ENCODE data around the gene WDR72.

Gene WDR72

GRCh38 chr15:53534105-53534839, 225.2 kb downstream of the WDR72 start:
- H3K27me3 ChIP-seq (ENCODE audit: control insufficient read depth, insufficient read depth, low read length) = no peaks in the 10 kb centered on the region
- no peak overlapping the region for H3K9ac ChIP-seq (ENCODE audit: low read depth, low read length)
- no peaks in the 10 kb centered on the region for H3K36me3 ChIP-seq (ENCODE audit: control insufficient read depth, insufficient read depth, low read length)
- no peaks in the 10 kb centered on the region for H3K4me1 ChIP-seq (ENCODE audit: control insufficient read depth, insufficient read depth, low read length)
- no peak overlapping the region for H3K4me3 ChIP-seq (ENCODE audit: low read depth, low read length)
- H3K9me3 ChIP-seq (ENCODE audit: control insufficient read depth, insufficient read depth, low read length) = no peaks in the 10 kb centered on the region
- H3K27ac ChIP-seq (ENCODE audit: low read depth, low read length) = no peak overlapping the region

GRCh38 chr15:53530761-53531160, 228.7 kb downstream of the WDR72 start:
- H3K36me3 ChIP-seq (ENCODE audit: control insufficient read depth, insufficient read depth, low read length) = no peaks in the 10 kb centered on the region
- H3K9ac ChIP-seq (ENCODE audit: low read depth, low read length) = no peak overlapping the region
- no peaks in the 10 kb centered on the region for H3K9me3 ChIP-seq (ENCODE audit: control insufficient read depth, insufficient read depth, low read length)
- H3K27me3 ChIP-seq (ENCODE audit: control insufficient read depth, insufficient read depth, low read length) = no peaks in the 10 kb centered on the region
- H3K4me3 ChIP-seq (ENCODE audit: low read depth, low read length) = no peak overlapping the region
- H3K27ac ChIP-seq (ENCODE audit: low read depth, low read length) = no peak overlapping the region
- no peaks in the 10 kb centered on the region for H3K4me1 ChIP-seq (ENCODE audit: control insufficient read depth, insufficient read depth, low read length)

GRCh38 chr15:53527996-53528395, 231.5 kb downstream of the WDR72 start:
- H3K36me3 ChIP-seq (ENCODE audit: control insufficient read depth, insufficient read depth, low read length) = no peaks in the 10 kb centered on the region
- no peak overlapping the region for H3K27ac ChIP-seq (ENCODE audit: low read depth, low read length)
- H3K9me3 ChIP-seq (ENCODE audit: control insufficient read depth, insufficient read depth, low read length) = no peaks in the 10 kb centered on the region
- no peak overlapping the region for H3K9ac ChIP-seq (ENCODE audit: low read depth, low read length)
- H3K4me1 ChIP-seq (ENCODE audit: control insufficient read depth, insufficient read depth, low read length) = peaks cover 3% of the 10 kb centered on the region; the same call in 1 of the 2 replicates
- no peaks in the 10 kb centered on the region for H3K27me3 ChIP-seq (ENCODE audit: control insufficient read depth, insufficient read depth, low read length)
- no peak overlapping the region for H3K4me3 ChIP-seq (ENCODE audit: low read depth, low read length)

GRCh38 chr15:53525894-53526293, 233.6 kb downstream of the WDR72 start:
- H3K36me3 ChIP-seq (ENCODE audit: control insufficient read depth, insufficient read depth, low read length) = no peaks in the 10 kb centered on the region
- no peaks in the 10 kb centered on the region for H3K9me3 ChIP-seq (ENCODE audit: control insufficient read depth, insufficient read depth, low read length)
- no peak overlapping the region for H3K4me3 ChIP-seq (ENCODE audit: low read depth, low read length)
- no peaks in the 10 kb centered on the region for H3K27me3 ChIP-seq (ENCODE audit: control insufficient read depth, insufficient read depth, low read length)
- no peak overlapping the region for H3K27ac ChIP-seq (ENCODE audit: low read depth, low read length)
- peaks cover 7% of the 10 kb centered on the region; the same call in 1 of the 2 replicates for H3K4me1 ChIP-seq (ENCODE audit: control insufficient read depth, insufficient read depth, low read length)
- no peak overlapping the region for H3K9ac ChIP-seq (ENCODE audit: low read depth, low read length)

- Histone ChIP-seq H3K4me1 (ENCODE audit: control insufficient read depth, insufficient read depth, low read length) (peaks cover 7% of the 10 kb centered on the region; the same call in 1 of the 2 replicates), H3K9ac (ENCODE audit: low read depth, low read length) (no peak overlapping the region), H3K4me3 (ENCODE audit: low read depth, low read length) (no peak overlapping the region), H3K9me3 (ENCODE audit: control insufficient read depth, insufficient read depth, low read length) (no peaks in the 10 kb centered on the region), H3K36me3 (ENCODE audit: control insufficient read depth, insufficient read depth, low read length) (no peaks in the 10 kb centered on the region), H3K27ac (ENCODE audit: low read depth, low read length) (no peak overlapping the region), H3K27me3 (ENCODE audit: control insufficient read depth, insufficient read depth, low read length) (no peaks in the 10 kb centered on the region)
These were observed 236.5 kb downstream of the WDR72 start for GRCh38 chr15:53522991-53523390.

GRCh38 chr15:53520996-53521395, 238.5 kb downstream of the WDR72 start:
- Histone ChIP-seq H3K4me1 (ENCODE audit: control insufficient read depth, insufficient read depth, low read length) (peaks cover 7% of the 10 kb centered on the region; the same call in 1 of the 2 replicates), H3K27me3 (ENCODE audit: control insufficient read depth, insufficient read depth, low read length) (no peaks in the 10 kb centered on the region), H3K9me3 (ENCODE audit: control insufficient read depth, insufficient read depth, low read length) (no peaks in the 10 kb centered on the region)

GRCh38 chr15:53513431-53513830, 246.0 kb downstream of the WDR72 start:
- Histone ChIP-seq H3K4me1 (ENCODE audit: control insufficient read depth, insufficient read depth, low read length) (no peaks in the 10 kb centered on the region), H3K27me3 (ENCODE audit: control insufficient read depth, insufficient read depth, low read length) (no peaks in the 10 kb centered on the region)

More at GRCh38 chr15:53520996-53521395, 238.5 kb downstream of the WDR72 start:
- H3K36me3 ChIP-seq (ENCODE audit: control insufficient read depth, insufficient read depth, low read length) = no peaks in the 10 kb centered on the region
- H3K27ac ChIP-seq (ENCODE audit: low read depth, low read length) = no peak overlapping the region
- no peak overlapping the region for H3K4me3 ChIP-seq (ENCODE audit: low read depth, low read length)
- no peak overlapping the region for H3K9ac ChIP-seq (ENCODE audit: low read depth, low read length)

GRCh38 chr15:53512029-53512428, 247.4 kb downstream of the WDR72 start:
- H3K9me3 ChIP-seq (ENCODE audit: control insufficient read depth, insufficient read depth, low read length) = no peaks in the 10 kb centered on the region
- H3K4me1 ChIP-seq (ENCODE audit: control insufficient read depth, insufficient read depth, low read length) = no peaks in the 10 kb centered on the region
- H3K27ac ChIP-seq (ENCODE audit: low read depth, low read length) = no peak overlapping the region
- H3K27me3 ChIP-seq (ENCODE audit: control insufficient read depth, insufficient read depth, low read length) = no peaks in the 10 kb centered on the region
- H3K4me3 ChIP-seq (ENCODE audit: low read depth, low read length) = no peak overlapping the region
- no peak overlapping the region for H3K9ac ChIP-seq (ENCODE audit: low read depth, low read length)
- no peaks in the 10 kb centered on the region for H3K36me3 ChIP-seq (ENCODE audit: control insufficient read depth, insufficient read depth, low read length)

More at GRCh38 chr15:53513431-53513830, 246.0 kb downstream of the WDR72 start:
- Histone ChIP-seq H3K9me3 (ENCODE audit: control insufficient read depth, insufficient read depth, low read length) (no peaks in the 10 kb centered on the region), H3K27ac (ENCODE audit: low read depth, low read length) (no peak overlapping the region), H3K9ac (ENCODE audit: low read depth, low read length) (no peak overlapping the region), H3K36me3 (ENCODE audit: control insufficient read depth, insufficient read depth, low read length) (no peaks in the 10 kb centered on the region), H3K4me3 (ENCODE audit: low read depth, low read length) (no peak overlapping the region)

GRCh38 chr15:53511175-53511574, 248.3 kb downstream of the WDR72 start:
- no peaks in the 10 kb centered on the region for H3K9me3 ChIP-seq (ENCODE audit: control insufficient read depth, insufficient read depth, low read length)
- H3K27ac ChIP-seq (ENCODE audit: low read depth, low read length) = no peak overlapping the region
- H3K4me3 ChIP-seq (ENCODE audit: low read depth, low read length) = no peak overlapping the region
- no peaks in the 10 kb centered on the region for H3K27me3 ChIP-seq (ENCODE audit: control insufficient read depth, insufficient read depth, low read length)
- H3K4me1 ChIP-seq (ENCODE audit: control insufficient read depth, insufficient read depth, low read length) = no peaks in the 10 kb centered on the region
- H3K36me3 ChIP-seq (ENCODE audit: control insufficient read depth, insufficient read depth, low read length) = no peaks in the 10 kb centered on the region
- no peak overlapping the region for H3K9ac ChIP-seq (ENCODE audit: low read depth, low read length)

GRCh38 chr15:53506370-53506769, 253.1 kb downstream of the WDR72 start:
- Histone ChIP-seq H3K27me3 (ENCODE audit: control insufficient read depth, insufficient read depth, low read length) (no peaks in the 10 kb centered on the region), H3K9ac (ENCODE audit: low read depth, low read length) (no peak overlapping the region), H3K4me3 (ENCODE audit: low read depth, low read length) (no peak overlapping the region), H3K36me3 (ENCODE audit: control insufficient read depth, insufficient read depth, low read length) (no peaks in the 10 kb centered on the region), H3K27ac (ENCODE audit: low read depth, low read length) (no peak overlapping the region), H3K4me1 (ENCODE audit: control insufficient read depth, insufficient read depth, low read length) (no peaks in the 10 kb centered on the region), H3K9me3 (ENCODE audit: control insufficient read depth, insufficient read depth, low read length) (no peaks in the 10 kb centered on the region)

- no peaks in the 10 kb centered on the region for H3K36me3 ChIP-seq (ENCODE audit: control insufficient read depth, insufficient read depth, low read length)
- H3K27me3 ChIP-seq (ENCODE audit: control insufficient read depth, insufficient read depth, low read length) = no peaks in the 10 kb centered on the region
- no peak overlapping the region for H3K4me3 ChIP-seq (ENCODE audit: low read depth, low read length)
- no peak overlapping the region for H3K9ac ChIP-seq (ENCODE audit: low read depth, low read length)
- H3K9me3 ChIP-seq (ENCODE audit: control insufficient read depth, insufficient read depth, low read length) = no peaks in the 10 kb centered on the region
- H3K4me1 ChIP-seq (ENCODE audit: control insufficient read depth, insufficient read depth, low read length) = no peaks in the 10 kb centered on the region
- H3K27ac ChIP-seq (ENCODE audit: low read depth, low read length) = no peak overlapping the region
These were observed 260.5 kb downstream of the WDR72 start for GRCh38 chr15:53498996-53499395.
